NCI-H2107 treated with DMSO at 0.1 percent for 48 hours (cell line): ENCODE data around the gene INVS.
"Not testable (repeated sequence)": the region's sequence is repeated elsewhere in the genome, so short reads cannot be mapped to it uniquely, and the experiment has no call there.

Source experiments
- DNase-seq: peaks from one replicate; lab custom pipeline; 2025; ENCODE audit not compliant: unreplicated experiment; lab: John Stamatoyannopoulos, UW

Gene INVS, protein sequence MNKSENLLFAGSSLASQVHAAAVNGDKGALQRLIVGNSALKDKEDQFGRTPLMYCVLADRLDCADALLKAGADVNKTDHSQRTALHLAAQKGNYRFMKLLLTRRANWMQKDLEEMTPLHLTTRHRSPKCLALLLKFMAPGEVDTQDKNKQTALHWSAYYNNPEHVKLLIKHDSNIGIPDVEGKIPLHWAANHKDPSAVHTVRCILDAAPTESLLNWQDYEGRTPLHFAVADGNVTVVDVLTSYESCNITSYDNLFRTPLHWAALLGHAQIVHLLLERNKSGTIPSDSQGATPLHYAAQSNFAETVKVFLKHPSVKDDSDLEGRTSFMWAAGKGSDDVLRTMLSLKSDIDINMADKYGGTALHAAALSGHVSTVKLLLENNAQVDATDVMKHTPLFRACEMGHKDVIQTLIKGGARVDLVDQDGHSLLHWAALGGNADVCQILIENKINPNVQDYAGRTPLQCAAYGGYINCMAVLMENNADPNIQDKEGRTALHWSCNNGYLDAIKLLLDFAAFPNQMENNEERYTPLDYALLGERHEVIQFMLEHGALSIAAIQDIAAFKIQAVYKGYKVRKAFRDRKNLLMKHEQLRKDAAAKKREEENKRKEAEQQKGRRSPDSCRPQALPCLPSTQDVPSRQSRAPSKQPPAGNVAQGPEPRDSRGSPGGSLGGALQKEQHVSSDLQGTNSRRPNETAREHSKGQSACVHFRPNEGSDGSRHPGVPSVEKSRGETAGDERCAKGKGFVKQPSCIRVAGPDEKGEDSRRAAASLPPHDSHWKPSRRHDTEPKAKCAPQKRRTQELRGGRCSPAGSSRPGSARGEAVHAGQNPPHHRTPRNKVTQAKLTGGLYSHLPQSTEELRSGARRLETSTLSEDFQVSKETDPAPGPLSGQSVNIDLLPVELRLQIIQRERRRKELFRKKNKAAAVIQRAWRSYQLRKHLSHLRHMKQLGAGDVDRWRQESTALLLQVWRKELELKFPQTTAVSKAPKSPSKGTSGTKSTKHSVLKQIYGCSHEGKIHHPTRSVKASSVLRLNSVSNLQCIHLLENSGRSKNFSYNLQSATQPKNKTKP

DNA sequence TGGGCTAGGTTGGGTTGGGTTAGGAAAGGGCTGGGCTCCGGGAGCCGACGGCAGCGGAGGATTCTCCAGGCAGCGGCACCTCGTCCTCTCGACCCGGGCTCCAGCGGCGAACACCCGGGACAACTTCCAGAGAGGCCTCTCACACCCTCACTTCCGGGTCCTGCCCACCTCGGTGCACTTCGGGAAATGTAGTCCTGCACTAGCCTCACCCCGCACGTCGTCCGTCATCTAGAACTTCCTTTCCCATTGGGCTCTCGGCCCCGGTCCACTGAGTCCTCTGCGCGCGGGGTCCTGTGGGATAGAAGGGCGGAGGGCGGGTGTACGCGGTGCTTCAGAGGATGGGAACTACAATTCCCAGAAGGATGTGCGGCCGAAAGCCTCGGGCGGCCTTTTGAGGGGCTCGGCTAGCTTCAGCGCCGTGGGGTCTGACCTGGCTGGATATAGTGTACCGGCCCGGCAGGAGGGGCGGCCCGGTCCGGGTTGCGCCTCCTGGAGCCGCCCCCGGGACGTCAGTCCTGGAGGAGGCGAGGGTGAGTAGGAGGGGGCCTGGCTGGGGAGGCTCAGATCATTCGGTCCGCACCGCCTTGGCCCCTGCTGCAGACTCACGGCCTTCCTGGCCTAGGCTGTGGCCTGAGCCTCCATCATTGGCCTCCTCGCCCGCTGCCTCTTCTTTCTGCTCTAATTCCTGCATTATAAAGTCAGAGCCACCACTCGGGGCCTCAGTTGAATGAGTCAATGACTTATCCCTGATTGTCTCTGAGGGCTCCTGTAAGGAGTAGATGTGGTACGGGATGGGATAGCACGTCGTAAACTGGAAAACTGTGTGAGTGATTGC is at the start of gene INVS, which contains the start of gene ERP44:
INVS (plus strand) TSS at position 357 of the 835 bp plus-strand sequence. CDS start 5,279 bp downstream, outside the sequence.
ERP44 (minus strand) TSS at position 114 of the 835 bp plus-strand sequence. CDS start 160 bp downstream, outside the sequence.
- DNase-seq = peak; percentile 99

DNA sequence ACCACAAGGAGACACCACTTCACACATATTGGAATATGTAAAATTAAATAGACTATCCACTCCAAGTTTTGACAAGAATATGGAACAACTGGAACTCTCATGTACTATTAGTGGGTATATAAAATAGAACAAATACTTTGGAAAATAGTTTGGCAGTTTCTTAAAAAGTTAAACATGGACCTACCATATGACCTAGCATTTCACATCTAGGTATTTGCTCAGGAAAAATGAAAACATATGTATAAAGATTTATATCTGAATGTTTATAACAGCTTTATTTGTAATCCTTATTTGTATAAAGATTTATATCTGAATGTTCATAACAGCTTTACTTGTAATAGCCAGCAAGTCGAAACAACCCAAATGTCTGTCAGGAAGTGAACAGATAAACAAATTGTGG is 49.5 kb upstream of the INVS start:
- no peak for DNase-seq

DNA sequence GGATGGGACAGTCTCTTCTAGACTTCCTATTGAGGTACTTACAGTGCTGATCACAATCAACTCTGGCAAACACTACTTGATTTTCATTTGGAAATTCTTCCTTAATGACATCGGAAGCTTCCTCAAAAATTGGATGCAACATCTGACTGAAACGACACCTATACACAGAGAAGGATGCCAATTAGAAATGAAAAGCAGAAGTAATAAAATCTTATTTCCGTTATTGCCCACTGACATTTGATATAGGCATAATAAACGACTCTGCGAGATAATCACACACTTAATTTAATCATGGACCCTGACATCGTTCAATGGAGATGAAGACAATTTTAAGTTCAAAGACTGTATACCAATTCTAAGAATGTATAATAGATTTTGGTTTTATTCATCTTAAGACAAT is 46.7 kb upstream of the INVS start:
- no peak for DNase-seq

DNA sequence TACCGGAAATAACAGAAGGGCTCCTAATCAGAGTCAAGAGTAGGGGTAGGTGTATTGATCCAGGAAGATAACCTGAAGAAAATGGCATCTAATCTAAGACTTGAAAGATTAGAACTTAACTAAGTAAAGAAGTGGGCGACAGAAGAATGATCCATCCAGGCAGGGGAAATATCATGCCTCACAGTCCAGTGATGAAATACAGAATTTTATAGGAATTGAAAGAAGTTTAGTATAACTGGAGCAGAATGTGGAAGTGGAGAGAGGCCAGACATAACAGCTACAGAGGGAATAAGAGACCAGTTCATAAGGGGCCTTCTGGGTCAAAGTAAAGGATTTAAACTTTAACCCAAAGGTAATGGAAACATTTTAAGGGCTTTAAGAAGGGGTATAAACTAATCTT is 42.5 kb upstream of the INVS start:
- DNase-seq = no peak

DNA sequence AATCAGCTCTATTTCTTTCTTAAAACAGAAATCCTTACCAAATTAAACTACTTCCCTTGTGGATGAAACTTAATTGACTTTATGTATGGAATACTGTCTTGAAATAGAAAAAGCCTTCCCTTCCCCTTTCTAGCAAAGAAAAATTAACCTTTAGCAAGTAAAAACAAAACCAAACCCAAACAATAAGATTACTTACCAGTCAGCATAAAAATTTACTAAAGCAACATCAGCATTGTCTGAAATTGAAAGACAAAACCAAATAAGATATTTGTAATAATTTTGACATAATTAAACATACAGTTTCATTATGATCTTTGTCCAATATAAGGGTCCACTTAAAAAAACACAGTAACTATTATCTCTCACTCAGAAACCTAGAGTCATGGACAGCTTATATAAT is 41.4 kb upstream of the INVS start:
- no peak for DNase-seq

DNA sequence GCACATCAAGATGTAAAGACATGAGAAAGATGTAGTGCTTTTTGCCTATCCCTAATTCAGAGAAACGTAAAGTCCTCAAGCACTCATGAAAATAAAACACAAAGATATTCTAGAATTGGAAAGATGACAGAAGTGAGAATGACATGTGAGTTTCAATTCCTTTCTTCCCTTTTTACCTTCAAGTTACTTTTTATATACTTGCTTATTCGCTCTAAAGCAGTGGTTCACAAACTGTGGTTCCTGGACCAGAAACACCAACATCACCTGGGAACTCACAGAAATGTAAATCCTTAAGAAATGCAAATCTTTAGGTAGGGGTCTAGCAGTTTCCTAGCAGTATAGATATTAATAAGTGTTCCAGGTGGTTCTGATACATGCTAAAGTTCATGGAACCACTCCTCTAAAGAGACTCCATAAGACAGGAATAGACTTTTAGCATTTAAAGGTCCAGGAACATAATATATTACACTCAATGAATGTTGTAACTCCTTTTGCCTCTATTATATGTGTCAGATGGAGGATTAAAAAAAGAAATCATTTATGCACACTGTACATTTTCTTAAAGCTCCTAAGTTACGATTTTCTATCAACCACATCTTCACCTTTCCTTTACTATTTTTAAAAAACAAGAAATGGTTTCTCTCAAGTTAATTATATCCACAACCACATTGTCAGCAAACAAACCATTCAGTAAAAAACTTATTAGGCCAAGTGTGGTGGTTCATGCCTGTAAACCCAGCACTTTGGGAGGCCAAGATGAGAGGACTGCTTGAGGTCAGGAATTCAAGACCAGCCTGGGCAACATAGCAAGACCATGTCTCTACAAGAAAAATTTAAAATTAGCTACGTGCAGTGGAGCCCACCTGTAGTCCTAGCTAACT is 40.1 kb upstream of the INVS start:
- no peak for DNase-seq

DNA sequence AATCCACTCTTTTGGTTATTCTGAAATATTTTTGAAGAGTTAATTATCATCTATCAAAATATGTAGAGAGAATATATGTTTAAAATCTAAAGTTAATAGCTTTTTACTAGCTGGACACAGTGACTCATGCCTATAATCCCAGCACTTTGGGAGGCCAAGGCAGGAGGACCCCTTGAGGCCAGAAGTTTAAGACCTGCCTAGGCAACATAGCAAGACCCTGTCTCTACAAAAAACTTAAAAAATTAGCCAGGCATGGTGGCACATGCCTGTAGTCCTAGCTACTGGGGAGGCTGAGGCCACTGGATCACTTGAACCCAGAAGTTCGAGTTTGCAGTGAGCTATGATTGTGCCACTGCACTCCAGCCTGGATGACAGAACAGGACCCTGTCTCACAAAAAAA is 36.4 kb upstream of the INVS start:
- not testable (repeated sequence) for DNase-seq

DNA sequence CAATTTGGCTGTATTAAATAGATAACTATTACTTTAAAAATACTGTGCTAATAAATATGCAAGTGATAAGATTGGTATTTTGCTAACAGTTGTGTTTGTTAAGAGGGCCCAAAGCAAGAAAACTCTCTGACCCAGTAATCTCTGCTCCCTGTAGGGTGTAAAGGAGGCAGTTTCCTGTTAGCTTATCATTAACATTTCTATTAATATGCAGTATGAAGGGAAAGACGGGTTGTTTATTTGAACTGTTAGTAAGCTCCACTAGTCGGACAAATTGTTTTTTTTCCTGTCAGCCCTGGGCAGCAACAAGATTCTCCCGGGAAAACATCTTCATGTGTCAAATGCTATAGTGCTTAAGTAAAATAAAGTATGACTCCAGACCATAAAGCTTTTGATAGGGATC is 35.9 kb upstream of the INVS start:
- DNase-seq = no peak

DNA sequence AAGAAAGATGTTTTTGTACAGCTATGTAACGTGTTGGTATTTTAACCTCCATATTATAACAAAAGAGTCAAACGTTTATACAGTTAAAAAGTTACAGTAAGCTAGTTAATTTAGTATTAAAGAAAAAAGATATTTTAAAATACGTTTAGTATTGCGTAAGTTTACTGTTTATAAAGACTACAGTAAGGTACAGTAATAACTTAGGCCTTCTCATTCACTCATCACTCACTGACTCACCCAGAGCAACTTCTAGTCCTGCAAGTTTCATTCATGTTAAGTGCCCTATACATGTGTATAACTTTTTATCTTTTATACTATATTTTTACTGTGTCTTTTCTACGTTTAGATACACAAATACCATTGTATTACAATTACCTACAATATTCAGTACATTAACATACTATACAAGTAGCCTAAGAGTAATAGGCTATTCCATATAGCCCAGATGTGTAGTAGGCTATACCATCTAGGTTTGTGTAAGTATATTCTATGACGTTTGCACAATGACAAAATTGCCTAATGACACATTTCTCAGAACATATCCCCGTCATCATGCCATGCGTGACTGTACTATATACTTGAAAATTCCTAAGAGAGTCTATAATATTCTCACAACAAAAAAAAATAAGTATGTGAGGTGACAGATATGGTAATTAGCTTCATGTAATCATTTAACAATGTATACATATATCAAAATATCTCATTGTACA is 34.0 kb upstream of the INVS start:
- no peak for DNase-seq

DNA sequence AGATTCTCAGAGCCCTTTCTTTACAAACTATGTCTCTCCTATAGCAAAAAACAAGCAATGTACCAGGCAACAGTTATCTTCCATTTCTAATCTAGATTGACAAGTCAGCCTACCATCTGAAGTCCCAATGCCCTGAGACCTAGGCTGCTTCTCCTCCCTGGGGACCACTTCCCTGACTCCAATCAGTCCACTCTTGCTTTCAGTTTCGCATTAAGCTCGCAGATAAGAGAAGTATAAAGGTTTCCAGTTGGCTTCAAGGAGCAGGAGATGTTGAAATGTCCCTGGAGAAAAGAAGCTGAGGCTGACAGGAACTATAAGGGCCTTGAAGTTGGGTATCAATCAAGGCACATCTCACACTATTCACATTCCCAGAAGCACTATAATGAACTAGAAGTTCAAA is 32.5 kb upstream of the INVS start:
- peak; percentile 75 for DNase-seq

DNA sequence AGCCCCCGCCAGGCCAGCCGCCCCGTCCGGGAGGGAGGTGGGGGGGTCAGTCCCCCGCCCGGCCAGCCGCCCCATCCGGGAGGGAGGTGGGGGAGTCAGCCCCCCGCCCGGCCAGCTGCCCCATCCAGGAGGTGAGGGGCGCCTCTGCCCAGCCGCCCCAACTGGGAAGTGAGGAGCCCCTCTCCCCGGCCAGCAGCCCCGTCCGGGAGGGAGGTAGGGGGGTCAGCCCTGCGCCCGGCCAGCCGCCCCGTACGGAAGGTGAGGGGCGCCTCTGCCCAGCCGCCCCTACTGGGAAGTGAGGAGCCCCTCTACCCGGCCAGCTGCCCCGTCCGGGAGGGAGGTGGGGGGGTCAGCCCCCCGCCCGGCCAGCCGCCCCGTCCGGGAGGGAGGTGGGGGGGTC is 31.1 kb upstream of the INVS start:
- not testable (repeated sequence) for DNase-seq

DNA sequence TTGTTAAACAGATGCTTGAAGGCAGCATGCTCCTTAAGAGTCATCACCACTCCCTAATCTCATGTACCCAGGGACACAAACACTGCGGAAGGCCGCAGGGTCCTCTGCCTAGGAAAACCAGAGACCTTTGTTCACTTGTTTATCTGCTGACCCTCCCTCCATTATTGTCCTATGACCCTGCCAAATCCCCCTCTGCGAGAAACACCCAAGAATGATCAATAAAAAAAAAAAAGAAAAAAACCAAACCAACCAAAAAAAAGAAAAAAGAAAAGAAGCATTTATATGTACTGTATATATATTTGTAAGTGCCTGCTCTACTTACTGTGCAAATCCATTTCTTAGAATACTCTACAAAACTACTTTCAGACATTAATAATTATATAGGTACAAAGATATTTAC is 30.0 kb upstream of the INVS start:
- DNase-seq = not testable (repeated sequence)

DNA sequence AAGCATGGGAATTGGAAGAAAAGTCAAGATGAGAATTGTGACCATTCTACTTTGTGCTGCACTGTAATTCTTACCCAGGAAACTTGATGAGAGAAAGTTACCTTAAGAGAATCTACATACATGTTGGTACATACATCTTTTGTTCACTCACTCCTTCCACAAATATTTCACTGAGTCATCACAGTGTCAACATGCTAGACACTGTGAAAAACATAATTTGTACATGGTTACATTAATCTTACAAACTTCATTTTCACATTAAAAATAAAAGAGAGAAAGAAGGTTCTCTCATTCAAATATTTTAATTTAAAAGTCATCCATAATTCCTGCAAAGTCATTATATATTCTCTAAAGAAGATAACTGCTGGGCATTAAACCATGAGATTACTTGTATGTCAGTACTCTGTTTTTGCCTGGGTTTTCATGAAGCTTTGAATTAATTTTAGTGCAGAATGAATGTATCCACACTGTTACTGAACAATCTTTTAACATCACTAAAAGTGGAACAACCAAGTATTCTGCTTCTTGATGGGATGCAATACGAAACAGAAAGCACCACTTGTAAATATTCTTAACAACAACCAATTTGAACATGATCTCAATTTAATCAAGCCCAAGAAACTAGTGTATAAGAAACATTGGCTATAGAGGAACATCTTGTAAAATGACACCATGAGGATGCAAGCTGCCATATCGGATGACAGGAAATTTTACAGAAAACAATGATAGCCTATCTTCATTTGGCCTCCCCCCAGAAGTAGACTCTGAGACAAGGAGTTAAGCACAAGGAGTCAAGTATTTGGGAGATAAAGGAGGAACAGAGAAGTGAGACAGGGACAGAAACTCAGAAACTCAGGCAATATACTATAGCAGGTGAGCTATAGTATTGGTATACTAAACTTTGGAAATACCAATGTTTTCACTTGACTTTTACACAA is 28.7 kb upstream of the INVS start:
- no peak for DNase-seq

DNA sequence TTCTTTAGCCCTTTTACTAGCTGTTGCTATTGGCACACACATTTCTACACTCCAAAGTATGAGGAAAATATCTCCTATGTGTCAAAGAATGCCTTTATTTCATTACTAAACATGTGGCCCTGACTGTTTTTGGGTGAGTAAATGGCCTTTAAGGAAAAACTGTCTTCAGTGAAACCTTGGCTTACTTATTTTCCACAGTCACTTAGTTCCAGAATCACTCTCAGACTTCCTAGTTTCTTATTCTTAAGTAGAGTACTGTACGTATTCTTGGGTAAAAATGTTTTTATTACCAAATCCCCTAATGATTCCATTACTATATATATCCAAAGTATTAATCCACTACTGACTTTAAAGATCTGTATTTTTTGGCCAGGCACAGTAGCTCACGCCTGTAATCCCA is 27.8 kb upstream of the INVS start:
- no peak for DNase-seq

DNA sequence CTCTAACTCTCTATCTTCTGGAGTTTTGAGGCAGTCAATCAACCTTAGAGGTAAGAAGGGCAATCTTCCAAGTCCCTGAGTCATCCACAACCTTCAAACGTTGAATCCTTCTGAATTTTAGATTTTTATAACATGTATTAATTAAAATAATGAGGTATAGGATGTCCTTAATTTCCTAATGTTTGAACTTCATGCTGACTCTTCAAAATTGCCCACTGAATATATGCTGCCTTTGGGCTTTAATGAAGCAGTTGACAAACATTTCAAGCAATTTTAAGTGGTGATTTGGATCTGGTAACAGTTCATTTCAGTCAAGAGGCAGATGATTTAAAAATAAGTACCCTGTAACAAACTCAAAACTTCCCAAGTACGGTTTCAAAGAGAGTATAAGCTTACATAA is 26.2 kb upstream of the INVS start:
- DNase-seq = no peak

DNA sequence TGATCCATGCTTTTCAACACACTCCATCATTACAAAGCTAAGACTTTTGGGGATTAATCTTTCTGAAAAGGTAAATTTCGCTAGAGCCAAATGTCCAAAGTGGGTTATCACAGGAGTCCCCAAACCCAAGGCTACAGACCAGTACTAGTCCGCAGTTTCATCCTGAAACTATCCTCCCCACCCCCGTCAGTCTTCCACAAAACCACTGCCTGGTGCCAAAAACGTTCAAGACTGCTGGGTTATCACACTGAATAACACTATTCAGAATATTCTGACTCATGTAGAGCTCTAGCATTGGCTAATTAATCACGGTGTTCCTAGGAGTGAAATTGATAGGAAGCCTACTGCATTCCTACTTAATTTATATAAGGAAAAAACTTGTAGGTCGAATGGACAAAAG is 24.9 kb upstream of the INVS start:
- DNase-seq = no peak

DNA sequence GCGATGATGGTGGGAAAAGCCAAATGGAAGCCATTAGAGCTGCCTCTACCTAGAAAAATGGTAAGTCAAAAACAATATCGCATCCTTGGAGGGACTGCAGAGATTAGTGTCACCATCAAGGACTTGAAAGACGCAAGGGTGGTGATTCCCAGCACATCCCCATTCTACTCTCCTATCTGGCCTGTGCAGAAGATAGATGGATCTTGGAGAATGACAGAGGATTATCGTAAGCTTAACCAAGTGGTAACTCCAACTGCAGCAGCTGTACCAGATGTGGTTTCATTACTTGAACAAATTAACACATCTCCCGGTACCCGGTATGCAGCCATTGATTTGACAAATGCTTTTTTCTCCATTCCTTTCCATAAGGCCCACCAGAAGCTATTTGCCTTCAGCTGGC is 24.1 kb upstream of the INVS start:
- no peak for DNase-seq

DNA sequence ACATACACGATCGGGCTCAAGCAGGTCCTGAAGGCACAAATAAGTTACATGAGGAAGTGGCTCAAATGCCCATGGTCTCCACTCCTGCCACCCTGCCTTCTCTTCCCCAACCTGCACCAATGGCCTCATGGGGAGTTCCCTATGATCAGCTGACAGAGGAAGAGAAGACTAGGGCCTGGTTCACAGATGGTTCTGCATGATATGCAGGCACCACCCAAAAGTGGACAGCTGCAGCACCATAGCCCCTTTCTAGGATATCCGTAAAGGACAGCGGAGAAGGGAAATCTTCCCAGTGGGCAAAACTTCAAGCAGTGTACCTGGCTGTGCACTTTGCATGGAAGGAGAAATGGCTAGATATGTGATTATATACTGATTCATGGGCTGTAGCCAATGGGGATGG is 22.8 kb upstream of the INVS start:
- not testable (repeated sequence) for DNase-seq
